ENCODE results near the gene NRG3.

NRG3 gene

GRCh38 chr10:82817676-82818422 lies 942.9 kb downstream of the NRG3 start:
- DNase-seq (ENCODE audit: low read depth), result no peak

- no peak for DNase-seq (ENCODE audit: low read depth)
These were observed 946.0 kb downstream of the NRG3 start for GRCh38 chr10:82821043-82821442.

- DNase-seq (ENCODE audit: low read depth), result no peak
These were observed 951.1 kb downstream of the NRG3 start for GRCh38 chr10:82826132-82826531.

- DNase-seq (ENCODE audit: low read depth), result no peak
These were observed 952.9 kb downstream of the NRG3 start for GRCh38 chr10:82827901-82828300.

GRCh38 chr10:82847242-82847641 lies 972.2 kb downstream of the NRG3 start:
- no peak for DNase-seq (ENCODE audit: low read depth)

GRCh38 chr10:82850191-82850590 lies 975.2 kb downstream of the NRG3 start:
- DNase-seq (ENCODE audit: low read depth), result no peak

GRCh38 chr10:82856957-82857613 lies 982.1 kb downstream of the NRG3 start:
- no peak for DNase-seq (ENCODE audit: low read depth)

- DNase-seq (ENCODE audit: low read depth), result no peak
These were observed 986.9 kb downstream of the NRG3 start for GRCh38 chr10:82861889-82862288.

GRCh38 chr10:82865366-82865765 lies 990.4 kb downstream of the NRG3 start:
- DNase-seq (ENCODE audit: low read depth), result no peak

GRCh38 chr10:82866424-82867020 lies 991.5 kb downstream of the NRG3 start:
- DNase-seq (ENCODE audit: low read depth), result no peak

- DNase-seq (ENCODE audit: low read depth), result no peak
These were observed 992.1 kb downstream of the NRG3 start for GRCh38 chr10:82867056-82867455.

- no peak for DNase-seq (ENCODE audit: low read depth)
These were observed 999.7 kb downstream of the NRG3 start for GRCh38 chr10:82874671-82875070.

GRCh38 chr10:82880776-82881290 lies 1005.8 kb downstream of the NRG3 start:
- no peak for DNase-seq (ENCODE audit: low read depth)

GRCh38 chr10:82882722-82883121 lies 1007.7 kb downstream of the NRG3 start:
- DNase-seq (ENCODE audit: low read depth), result no peak

- DNase-seq (ENCODE audit: low read depth), result no peak
These were observed 1008.6 kb downstream of the NRG3 start for GRCh38 chr10:82883603-82884002.

- DNase-seq (ENCODE audit: low read depth), result no peak
These were observed 1012.5 kb downstream of the NRG3 start for GRCh38 chr10:82887488-82887887.

GRCh38 chr10:82888809-82889455 lies 1013.9 kb downstream of the NRG3 start:
- DNase-seq (ENCODE audit: low read depth), result no peak

GRCh38 chr10:82889728-82890127 lies 1014.7 kb downstream of the NRG3 start:
- DNase-seq (ENCODE audit: low read depth), result no peak

- no peak for DNase-seq (ENCODE audit: low read depth)
These were observed 1015.6 kb downstream of the NRG3 start for GRCh38 chr10:82890573-82890972.

- DNase-seq (ENCODE audit: low read depth), result no peak
These were observed 1033.1 kb downstream of the NRG3 start for GRCh38 chr10:82908096-82908495.

- no peak for DNase-seq (ENCODE audit: low read depth)
These were observed 1033.8 kb downstream of the NRG3 start for GRCh38 chr10:82908751-82909150.

- no peak for DNase-seq (ENCODE audit: low read depth)
These were observed 1035.3 kb downstream of the NRG3 start for GRCh38 chr10:82910301-82910700.
